HL-60 (cell line): ENCODE measurements around the gene WNK1.

ENCODE experiments used
- DNase-seq, 2 experiments: peaks; one replicate each; pipeline ENCODE4 v3.0.0-alpha.2; 2010 to 2020; ENCODE audit warnings: low read depth in 1 of 2, low spot score in 1 of 2
- H3K27ac ChIP-seq: fragments of 250-450 bp; sonication (Bioruptor Pico); replicated peaks from 2 replicates; pipeline ENCODE4 v1.5.1; 2020; ENCODE audit warnings: mild to moderate bottlenecking, moderate library complexity
- H3K27me3 ChIP-seq: fragments of 250-450 bp; sonication (Bioruptor Pico); 2 replicates; pipeline ENCODE4 v1.5.1; 2021; ENCODE audit warnings: mild to moderate bottlenecking, moderate library complexity; ENCODE audit not compliant: insufficient read depth, poor library complexity, severe bottlenecking
- H3K4me3 ChIP-seq: replicated peaks from 2 replicates; pipeline ENCODE4 v1.5.1; 2011; ENCODE audit warnings: mild to moderate bottlenecking, control low read depth, low read length; ENCODE audit not compliant: insufficient read depth
- GABPA ChIP-seq: IDR thresholded peaks from 2 replicates; pipeline ENCODE4 v1.6.1; 2012; ENCODE audit warnings: low read depth
- POLR2AphosphoS5 ChIP-seq: IDR thresholded peaks from 2 replicates; pipeline ENCODE4 v1.6.1; 2012; ENCODE audit warnings: low read depth
- SPI1 ChIP-seq: IDR thresholded peaks from 2 replicates; pipeline ENCODE4 v1.6.1; 2012; ENCODE audit warnings: low read depth, mild to moderate bottlenecking, borderline replicate concordance
- TF ChIP-seq, protein P1 (sequence below): IDR thresholded peaks from one replicate; pipeline ENCODE4 v1.5.1; 2011; ENCODE audit warnings: low read length, control low read depth, inconsistent platforms; ENCODE audit not compliant: insufficient read depth
- TF ChIP-seq, protein P2 (sequence below): IDR thresholded peaks from 2 replicates; pipeline ENCODE4 v1.6.1; 2012; ENCODE audit warnings: low read depth; ENCODE audit not compliant: insufficient replicate concordance

WNK1 gene

DNA sequence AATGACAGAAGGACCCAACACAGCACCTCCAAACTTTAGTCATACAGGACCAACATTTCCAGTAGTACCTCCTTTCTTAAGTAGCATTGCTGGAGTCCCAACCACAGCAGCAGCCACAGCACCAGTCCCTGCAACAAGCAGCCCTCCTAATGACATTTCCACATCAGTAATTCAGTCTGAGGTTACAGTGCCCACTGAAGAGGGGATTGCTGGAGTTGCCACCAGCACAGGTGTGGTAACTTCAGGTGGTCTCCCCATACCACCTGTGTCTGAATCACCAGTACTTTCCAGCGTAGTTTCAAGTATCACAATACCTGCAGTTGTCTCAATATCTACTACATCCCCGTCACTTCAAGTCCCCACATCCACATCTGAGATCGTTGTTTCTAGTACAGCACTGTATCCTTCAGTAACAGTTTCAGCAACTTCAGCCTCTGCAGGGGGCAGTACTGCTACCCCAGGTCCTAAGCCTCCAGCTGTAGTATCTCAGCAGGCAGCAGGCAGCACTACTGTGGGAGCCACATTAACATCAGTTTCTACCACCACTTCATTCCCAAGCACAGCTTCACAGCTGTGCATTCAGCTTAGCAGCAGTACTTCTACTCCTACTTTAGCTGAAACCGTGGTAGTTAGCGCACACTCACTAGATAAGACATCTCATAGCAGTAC lies 132.5 kb downstream of the WNK1 start:
- Histone ChIP-seq H3K27me3 (no peaks in the 10 kb centered on the region), H3K27ac (no peak overlapping the region), H3K4me3 (no peak overlapping the region)
- DNase-seq: no peak
- no peak for TF ChIP-seq GABPA
- TF ChIP-seq, protein P1, sequence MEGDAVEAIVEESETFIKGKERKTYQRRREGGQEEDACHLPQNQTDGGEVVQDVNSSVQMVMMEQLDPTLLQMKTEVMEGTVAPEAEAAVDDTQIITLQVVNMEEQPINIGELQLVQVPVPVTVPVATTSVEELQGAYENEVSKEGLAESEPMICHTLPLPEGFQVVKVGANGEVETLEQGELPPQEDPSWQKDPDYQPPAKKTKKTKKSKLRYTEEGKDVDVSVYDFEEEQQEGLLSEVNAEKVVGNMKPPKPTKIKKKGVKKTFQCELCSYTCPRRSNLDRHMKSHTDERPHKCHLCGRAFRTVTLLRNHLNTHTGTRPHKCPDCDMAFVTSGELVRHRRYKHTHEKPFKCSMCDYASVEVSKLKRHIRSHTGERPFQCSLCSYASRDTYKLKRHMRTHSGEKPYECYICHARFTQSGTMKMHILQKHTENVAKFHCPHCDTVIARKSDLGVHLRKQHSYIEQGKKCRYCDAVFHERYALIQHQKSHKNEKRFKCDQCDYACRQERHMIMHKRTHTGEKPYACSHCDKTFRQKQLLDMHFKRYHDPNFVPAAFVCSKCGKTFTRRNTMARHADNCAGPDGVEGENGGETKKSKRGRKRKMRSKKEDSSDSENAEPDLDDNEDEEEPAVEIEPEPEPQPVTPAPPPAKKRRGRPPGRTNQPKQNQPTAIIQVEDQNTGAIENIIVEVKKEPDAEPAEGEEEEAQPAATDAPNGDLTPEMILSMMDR: no peak
- TF ChIP-seq POLR2AphosphoS5: no peak
- TF ChIP-seq, protein P2, sequence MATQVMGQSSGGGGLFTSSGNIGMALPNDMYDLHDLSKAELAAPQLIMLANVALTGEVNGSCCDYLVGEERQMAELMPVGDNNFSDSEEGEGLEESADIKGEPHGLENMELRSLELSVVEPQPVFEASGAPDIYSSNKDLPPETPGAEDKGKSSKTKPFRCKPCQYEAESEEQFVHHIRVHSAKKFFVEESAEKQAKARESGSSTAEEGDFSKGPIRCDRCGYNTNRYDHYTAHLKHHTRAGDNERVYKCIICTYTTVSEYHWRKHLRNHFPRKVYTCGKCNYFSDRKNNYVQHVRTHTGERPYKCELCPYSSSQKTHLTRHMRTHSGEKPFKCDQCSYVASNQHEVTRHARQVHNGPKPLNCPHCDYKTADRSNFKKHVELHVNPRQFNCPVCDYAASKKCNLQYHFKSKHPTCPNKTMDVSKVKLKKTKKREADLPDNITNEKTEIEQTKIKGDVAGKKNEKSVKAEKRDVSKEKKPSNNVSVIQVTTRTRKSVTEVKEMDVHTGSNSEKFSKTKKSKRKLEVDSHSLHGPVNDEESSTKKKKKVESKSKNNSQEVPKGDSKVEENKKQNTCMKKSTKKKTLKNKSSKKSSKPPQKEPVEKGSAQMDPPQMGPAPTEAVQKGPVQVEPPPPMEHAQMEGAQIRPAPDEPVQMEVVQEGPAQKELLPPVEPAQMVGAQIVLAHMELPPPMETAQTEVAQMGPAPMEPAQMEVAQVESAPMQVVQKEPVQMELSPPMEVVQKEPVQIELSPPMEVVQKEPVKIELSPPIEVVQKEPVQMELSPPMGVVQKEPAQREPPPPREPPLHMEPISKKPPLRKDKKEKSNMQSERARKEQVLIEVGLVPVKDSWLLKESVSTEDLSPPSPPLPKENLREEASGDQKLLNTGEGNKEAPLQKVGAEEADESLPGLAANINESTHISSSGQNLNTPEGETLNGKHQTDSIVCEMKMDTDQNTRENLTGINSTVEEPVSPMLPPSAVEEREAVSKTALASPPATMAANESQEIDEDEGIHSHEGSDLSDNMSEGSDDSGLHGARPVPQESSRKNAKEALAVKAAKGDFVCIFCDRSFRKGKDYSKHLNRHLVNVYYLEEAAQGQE: no peak
- TF ChIP-seq SPI1: no peak

DNA sequence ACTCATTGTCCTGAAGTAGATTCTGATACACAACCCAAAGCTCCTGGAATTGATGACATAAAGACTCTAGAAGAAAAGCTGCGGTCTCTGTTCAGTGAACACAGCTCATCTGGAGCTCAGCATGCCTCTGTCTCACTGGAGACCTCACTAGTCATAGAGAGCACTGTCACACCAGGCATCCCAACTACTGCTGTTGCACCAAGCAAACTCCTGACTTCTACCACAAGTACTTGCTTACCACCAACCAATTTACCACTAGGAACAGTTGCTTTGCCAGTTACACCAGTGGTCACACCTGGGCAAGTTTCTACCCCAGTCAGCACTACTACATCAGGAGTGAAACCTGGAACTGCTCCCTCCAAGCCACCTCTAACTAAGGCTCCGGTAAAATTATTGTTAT lies 133.3 kb downstream of the WNK1 start:
- no peak overlapping the region for H3K27ac ChIP-seq
- no peaks in the 10 kb centered on the region for H3K27me3 ChIP-seq
- no peak for DNase-seq
- TF ChIP-seq GABPA (no peak), SPI1 (no peak), POLR2AphosphoS5 (no peak)
- TF ChIP-seq, protein P1: no peak
- TF ChIP-seq, protein P2: no peak
- H3K4me3 ChIP-seq: no peak overlapping the region

DNA sequence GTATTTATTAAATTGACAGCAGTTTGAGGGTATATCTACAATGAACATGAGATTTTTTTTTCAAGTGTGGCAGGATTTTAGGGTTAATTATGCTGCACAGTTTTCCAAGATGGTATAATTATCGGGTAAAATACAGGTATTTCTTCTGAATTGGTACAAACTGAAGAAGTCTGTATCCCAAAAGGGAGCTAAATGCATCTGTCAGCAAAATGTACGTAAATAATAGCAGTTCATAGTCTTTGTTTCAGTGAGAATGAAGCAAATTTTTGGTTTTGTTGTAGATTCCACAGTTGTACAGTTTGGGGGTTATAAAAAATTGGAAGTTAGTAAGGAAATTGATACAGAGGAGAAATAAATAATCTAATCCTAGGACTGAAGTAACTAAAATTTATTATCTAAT lies 133.8 kb downstream of the WNK1 start:
- Histone ChIP-seq H3K27ac (no peak overlapping the region), H3K4me3 (no peak overlapping the region), H3K27me3 (no peaks in the 10 kb centered on the region)
- TF ChIP-seq SPI1 (no peak), GABPA (no peak), POLR2AphosphoS5 (no peak)
- TF ChIP-seq, protein P1: no peak
- TF ChIP-seq, protein P2: no peak
- no peak for DNase-seq
